ENCODE data around the gene EVX2.

The EVX2 gene

DNA sequence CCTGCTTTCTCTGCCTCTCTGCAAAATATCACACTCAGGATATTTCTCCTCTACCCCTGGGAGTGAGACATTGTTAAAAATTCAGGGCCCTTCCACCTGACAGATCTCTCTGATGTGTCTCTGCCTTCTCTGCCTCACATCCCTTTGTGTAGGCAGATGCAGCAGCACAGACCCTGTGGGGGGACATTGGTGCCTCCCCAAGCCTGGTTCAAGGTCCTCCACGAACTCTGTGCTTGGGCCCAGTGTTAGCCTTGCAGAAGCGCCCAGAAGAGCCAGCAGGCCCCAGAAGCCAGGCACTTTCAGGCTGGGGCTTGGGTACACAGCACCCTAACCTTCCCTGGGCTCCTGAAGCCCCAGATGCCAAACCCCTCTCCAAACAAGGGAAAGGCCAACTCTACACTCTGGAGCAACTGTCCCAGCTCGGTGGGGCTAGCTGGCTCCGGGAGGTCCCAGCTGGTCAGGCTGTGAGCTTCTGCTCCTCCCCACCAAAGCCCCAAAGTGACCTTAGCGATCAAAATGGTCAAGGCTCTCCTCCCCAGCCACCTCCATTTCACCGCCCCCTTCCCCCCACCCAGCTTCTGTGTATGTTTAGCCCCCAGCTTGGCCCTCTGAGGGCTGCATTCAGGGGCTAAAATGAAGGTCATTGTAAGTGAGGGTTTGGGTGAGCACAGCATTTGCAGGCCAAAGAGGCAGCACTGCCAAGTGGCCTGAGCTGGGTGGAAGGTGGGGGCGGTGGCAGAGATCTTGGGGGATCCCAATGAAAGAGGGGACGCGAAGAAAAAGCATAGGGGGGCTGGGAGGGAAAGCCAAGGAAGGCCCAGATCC lies 41.4 kb upstream of the EVX2 start:
- TF ChIP-seq CTCF (IDR thresholded peaks at IDR 0.05; ENCODE audit: insufficient read depth, low read depth, low read length, missing control alignments) = no peak
- no peak overlapping the region for H3K4me3 ChIP-seq (ENCODE audit: low read depth, low read length)
- no peak for DNase-seq (ENCODE audit: low read depth)

DNA sequence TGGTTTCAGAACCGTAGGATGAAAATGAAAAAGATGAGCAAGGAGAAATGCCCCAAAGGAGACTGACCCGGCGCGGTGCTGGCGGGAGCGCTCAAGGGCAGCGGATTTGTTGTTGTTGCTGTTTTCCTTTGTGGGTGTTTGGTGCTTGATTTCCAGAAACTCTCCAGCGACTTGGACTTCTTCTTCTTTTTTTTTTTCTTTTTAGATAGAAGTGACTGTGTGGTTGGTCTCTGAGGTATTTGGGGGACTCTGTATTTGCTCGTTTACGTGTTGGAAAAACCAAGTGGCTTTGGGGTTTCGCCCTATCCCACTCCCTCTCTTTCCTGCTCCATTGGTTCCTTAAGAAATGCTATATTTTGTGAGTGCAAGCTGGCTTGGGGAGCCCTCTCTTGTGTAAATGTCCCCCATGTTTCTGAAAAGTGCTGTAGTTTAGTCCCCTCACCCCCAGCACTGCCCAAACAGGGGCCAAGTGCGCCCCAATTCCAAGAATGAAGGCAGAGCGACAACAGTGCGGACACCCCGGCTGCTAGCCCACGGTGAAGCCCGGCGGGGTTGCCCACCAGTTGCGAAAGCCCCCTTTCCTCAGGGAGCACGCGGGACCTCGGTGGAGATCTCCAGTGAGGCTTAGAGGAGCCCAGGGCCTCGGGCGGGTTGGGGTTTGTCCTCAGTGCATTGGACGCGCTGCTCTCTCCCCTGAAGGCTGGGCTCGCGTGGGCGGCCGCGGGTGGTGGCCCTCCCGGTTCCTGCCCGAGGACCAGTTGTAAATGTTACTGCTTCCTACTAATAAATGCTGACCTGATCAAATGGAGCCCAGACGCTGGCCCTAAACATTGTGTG lies 40.6 kb upstream of the EVX2 start:
- no peak for DNase-seq (ENCODE audit: low read depth)
- H3K4me3 ChIP-seq (ENCODE audit: low read depth, low read length) = no peak overlapping the region
- TF ChIP-seq CTCF (IDR thresholded peaks at IDR 0.05; ENCODE audit: insufficient read depth, low read depth, low read length, missing control alignments) = no peak

DNA sequence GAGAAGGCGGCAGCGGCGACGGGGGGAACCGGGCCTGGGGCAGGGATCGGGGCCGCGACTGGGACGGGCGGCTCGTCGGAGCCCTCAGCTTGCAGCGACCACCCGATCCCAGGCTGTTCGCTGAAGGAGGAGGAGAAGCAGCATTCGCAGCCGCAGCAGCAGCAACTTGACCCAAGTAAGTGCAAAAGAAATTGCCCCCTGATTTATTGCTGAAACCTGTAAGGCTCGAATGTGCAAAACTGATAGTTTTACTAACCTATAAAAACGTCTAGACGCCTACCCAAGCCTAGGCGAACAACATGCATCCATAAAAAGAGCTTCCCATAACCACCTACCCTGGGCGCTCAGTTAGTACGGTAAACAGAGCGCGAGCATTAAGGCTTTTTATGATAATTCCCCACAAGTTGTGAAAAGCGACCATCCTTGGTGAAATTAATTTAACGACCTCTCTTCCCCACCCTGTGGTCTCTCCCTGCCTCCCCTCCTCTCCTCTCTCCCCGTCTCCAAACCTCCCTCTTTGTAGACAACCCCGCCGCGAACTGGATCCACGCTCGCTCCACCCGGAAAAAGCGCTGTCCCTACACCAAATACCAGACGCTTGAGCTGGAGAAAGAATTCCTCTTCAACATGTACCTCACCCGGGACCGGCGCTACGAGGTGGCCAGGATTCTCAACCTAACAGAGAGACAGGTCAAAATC lies 39.8 kb upstream of the EVX2 start:
- H3K4me3 ChIP-seq (ENCODE audit: low read depth, low read length) = no peak overlapping the region
- DNase-seq (ENCODE audit: low read depth) = no peak
- TF ChIP-seq CTCF (IDR thresholded peaks at IDR 0.05; ENCODE audit: insufficient read depth, low read depth, low read length, missing control alignments) = no peak

DNA sequence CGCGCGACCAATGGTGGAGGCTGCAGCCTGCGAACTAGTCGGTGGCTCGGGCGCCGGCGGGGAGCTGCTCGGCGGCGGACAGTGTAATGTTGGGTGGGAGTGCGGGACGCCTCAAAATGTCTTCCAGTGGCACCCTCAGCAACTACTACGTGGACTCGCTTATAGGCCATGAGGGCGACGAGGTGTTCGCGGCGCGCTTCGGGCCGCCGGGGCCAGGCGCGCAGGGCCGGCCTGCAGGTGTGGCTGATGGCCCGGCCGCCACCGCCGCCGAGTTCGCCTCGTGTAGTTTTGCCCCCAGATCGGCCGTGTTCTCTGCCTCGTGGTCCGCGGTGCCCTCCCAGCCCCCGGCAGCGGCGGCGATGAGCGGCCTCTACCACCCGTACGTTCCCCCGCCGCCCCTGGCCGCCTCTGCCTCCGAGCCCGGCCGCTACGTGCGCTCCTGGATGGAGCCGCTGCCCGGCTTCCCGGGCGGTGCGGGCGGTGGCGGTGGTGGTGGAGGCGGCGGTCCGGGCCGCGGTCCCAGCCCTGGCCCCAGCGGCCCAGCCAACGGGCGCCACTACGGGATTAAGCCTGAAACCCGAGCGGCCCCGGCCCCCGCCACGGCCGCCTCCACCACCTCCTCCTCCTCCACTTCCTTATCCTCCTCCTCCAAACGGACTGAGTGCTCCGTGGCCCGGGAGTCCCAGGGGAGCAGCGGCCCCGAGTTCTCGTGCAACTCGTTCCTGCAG lies 39.1 kb upstream of the EVX2 start, which contains the start of gene HOXD9:
Gene HOXD9 (plus strand): TSS at position 37 of the 728 bp plus-strand sequence. CDS start 50 bp downstream, at position 87.
- DNase-seq (ENCODE audit: low read depth) = no peak

DNA sequence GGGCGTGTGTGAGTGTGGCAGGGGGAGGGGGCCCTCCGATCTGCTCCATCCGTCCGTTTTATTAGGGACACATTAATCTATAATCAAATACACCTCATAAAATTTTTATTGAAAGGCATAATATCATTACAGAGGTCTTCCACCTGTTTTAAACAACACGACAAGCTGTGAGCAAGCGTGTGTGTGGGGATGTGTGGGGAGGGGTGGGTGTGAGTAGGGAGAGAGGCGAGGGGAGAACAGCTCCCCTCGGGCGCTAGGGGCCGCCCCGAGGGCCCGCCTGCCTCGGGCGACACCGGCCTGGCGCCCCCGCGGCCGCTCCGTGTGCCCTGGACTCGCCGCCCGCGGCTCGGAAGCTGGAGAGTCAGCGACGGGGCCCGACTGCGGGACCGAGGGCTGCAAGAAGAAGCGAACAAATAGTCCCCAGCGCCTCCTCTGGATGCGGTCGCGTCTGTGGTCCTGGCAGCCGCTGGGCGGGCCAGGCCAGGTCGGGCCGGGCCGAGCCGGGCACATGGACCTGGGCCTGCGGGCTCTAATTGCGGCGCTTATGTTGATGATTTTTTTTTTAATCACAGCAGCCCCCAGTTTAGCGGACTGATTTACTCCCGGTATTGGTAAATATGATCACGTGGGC lies 38.4 kb upstream of the EVX2 start:
- TF ChIP-seq CTCF (IDR thresholded peaks at IDR 0.05; ENCODE audit: insufficient read depth, low read depth, low read length, missing control alignments) = no peak
- DNase-seq (ENCODE audit: low read depth) = no peak
- no peak overlapping the region for H3K4me3 ChIP-seq (ENCODE audit: low read depth, low read length)

More for the DNA sequence above, 39.1 kb upstream of the EVX2 start, which contains the start of gene HOXD9:
- no peak for TF ChIP-seq CTCF (IDR thresholded peaks at IDR 0.05; ENCODE audit: insufficient read depth, low read depth, low read length, missing control alignments)
- H3K4me3 ChIP-seq (ENCODE audit: low read depth, low read length) = no peak within 1 kb of the TSS
